ENCODE measurements around the gene GKN1.
"Not testable (repeated sequence)": the region's sequence is repeated elsewhere in the genome, so short reads cannot be mapped to it uniquely, and the experiment has no call there.

DNA sequence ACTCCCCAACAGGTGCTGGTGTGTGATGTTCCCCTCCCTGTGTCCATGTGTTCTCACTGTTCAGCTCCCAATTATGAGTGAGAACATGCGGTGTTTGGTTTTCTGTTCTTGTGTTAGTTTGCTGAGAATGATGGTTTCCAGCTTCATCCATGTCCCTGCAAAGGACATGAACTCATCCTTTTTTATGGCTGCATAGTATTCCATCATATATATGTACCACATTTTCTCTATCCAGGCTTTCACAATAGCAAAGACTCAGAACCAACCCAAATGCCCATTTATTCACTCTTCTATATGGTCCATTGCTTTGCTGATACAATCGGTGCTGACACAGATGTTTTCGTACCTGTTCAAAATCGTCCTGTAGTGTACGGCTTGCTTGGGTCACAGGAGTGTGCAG is 19.0 kb upstream of the GKN1 start:
- TF ChIP-seq EZH2 (IDR thresholded peaks at IDR 0.05; ENCODE audit: insufficient read depth, poor library complexity, severe bottlenecking); EZH2phosphoT487 (IDR thresholded peaks at IDR 0.05; ENCODE audit: insufficient read depth, low read depth): not testable (repeated sequence)
